B cell (primary cell): ENCODE data around the gene CEP164. TPM values are rescaled to one million over a fixed set of nuclear protein-coding genes. Genes with fewer than 3 reads are reported as not detected.

Experiments used
- ATAC-seq: fragments of 200-7000 bp; cut with Tn5 transposase; one replicate; pipeline ENCODE4 v1.10.0; 2021; ENCODE audit warnings: low read depth, mild to moderate bottlenecking, moderate number of reproducible peaks, moderate library complexity
- CTCF ChIA-PET: fragments of 350-600 bp; sonication (Branson Sonifier 250); formaldehyde crosslinking; loops from one replicate; lab custom pipeline; 2021; ENCODE audit warnings: antibody characterized with exemption, inconsistent platforms; lab: Charles Lee
- POLR2A ChIA-PET: fragments of 350-600 bp; sonication (Branson Sonifier 250); formaldehyde crosslinking; loops from one replicate; lab custom pipeline; 2021; ENCODE audit warnings: antibody characterized with exemption; lab: Charles Lee
- DNase-seq: peaks from one replicate; pipeline ENCODE4 v3.0.0; 2013
- H2AFZ ChIP-seq: 2 replicates; pipeline ENCODE4 v1.6.1; 2012; ENCODE audit warnings: mild to moderate bottlenecking, low read depth, low read length; ENCODE audit not compliant: insufficient read depth, poor library complexity, severe bottlenecking
- H3K27ac ChIP-seq, 2 donors: 1 replicate in 1 of 2; 2 replicates in 1 of 2; pipeline ENCODE4 v1.5.1; 2012 to 2013; ENCODE audit warnings: low read length in 2 of 2, mild to moderate bottlenecking in 2 of 2, moderate library complexity in 1 of 2
- H3K27me3 ChIP-seq, 4 experiments: fragments of 200-600 bp in 1 of 4; sonication (generic) in 1 of 4; replicated peaks in 1 of 4; 1 replicate in 2 of 4; 2 replicates in 2 of 4; pipeline versions ENCODE4 v1.6.1 to v1.7.0; 2013 to 2016; ENCODE audit warnings: low read length in 3 of 4, mild to moderate bottlenecking in 2 of 4, mixed read lengths in 1 of 4, moderate library complexity in 1 of 4; ENCODE audit not compliant: insufficient read depth in 4 of 4, control insufficient read depth in 3 of 4; ENCODE audit errors: control extremely low read depth in 1 of 4
- H3K36me3 ChIP-seq, 2 experiments: replicated peaks in 1 of 2; 1 replicate in 1 of 2; 2 replicates in 1 of 2; pipeline versions ENCODE4 v1.6.1 to v1.7.1; 2013; ENCODE audit warnings: low read length in 1 of 2; ENCODE audit not compliant: insufficient read depth in 2 of 2, control insufficient read depth in 1 of 2; ENCODE audit errors: control extremely low read depth in 1 of 2, extremely low read depth in 1 of 2
- H3K4me1 ChIP-seq, 2 donors: fragments of 200-600 bp in 1 of 2; sonication (generic) in 1 of 2; 1 replicate in 1 of 2; 2 replicates in 1 of 2; pipeline versions ENCODE4 v1.5.1 to v1.6.1; 2013 to 2017; ENCODE audit warnings: low read length in 2 of 2; ENCODE audit not compliant: control insufficient read depth in 2 of 2, insufficient read depth in 2 of 2
- H3K4me2 ChIP-seq: replicated peaks from 2 replicates; pipeline ENCODE3; 2012; ENCODE audit warnings: mild to moderate bottlenecking, low read depth, low read length; ENCODE audit not compliant: poor library complexity, severe bottlenecking
- H3K4me3 ChIP-seq, 5 experiments: fragments of 200-600 bp in 1 of 5; sonication (generic) in 1 of 5; 1 replicate in 3 of 5; 2 replicates in 2 of 5; pipeline versions ENCODE4 v1.5.1 to v1.7.0; 2011 to 2016; ENCODE audit warnings: low read length in 4 of 5, mild to moderate bottlenecking in 4 of 5, low read depth in 2 of 5, control low read depth in 1 of 5, moderate library complexity in 1 of 5; ENCODE audit not compliant: insufficient read depth in 1 of 5; ENCODE audit errors: control extremely low read depth in 1 of 5, extremely low read depth in 1 of 5
- H3K79me2 ChIP-seq: fragments of 200-600 bp; sonication (generic); one replicate; pipeline ENCODE4 v1.6.0; 2016; ENCODE audit warnings: low read length; ENCODE audit not compliant: control insufficient read depth, insufficient read depth
- H3K9ac ChIP-seq: fragments of 200-600 bp; sonication (generic); 2 replicates; pipeline ENCODE4 v1.6.1; 2017; ENCODE audit warnings: mild to moderate bottlenecking, low read length, moderate library complexity
- H3K9me3 ChIP-seq, 3 donors: one replicate each; pipeline versions ENCODE4 v1.6.1 to v1.7.1; 2013; ENCODE audit warnings: low read length in 2 of 3; ENCODE audit not compliant: control insufficient read depth in 2 of 3, insufficient read depth in 1 of 3; ENCODE audit errors: control extremely low read depth in 1 of 3
- H4K20me1 ChIP-seq: 2 replicates; pipeline ENCODE4 v1.6.0; 2012; ENCODE audit warnings: mild to moderate bottlenecking, low read length; ENCODE audit not compliant: insufficient read depth, control insufficient read depth, poor library complexity, severe bottlenecking
- H3K27ac Mint-ChIP-seq: one replicate; pipeline ENCODE4 v1.8.0; 2021; ENCODE audit warnings: mixed read lengths
- H3K27me3 Mint-ChIP-seq: one replicate; pipeline ENCODE4 v1.8.0; 2021; ENCODE audit warnings: mixed read lengths
- H3K4me1 Mint-ChIP-seq: one replicate; pipeline ENCODE4 v1.8.0; 2021; ENCODE audit warnings: mixed read lengths
- H3K4me3 Mint-ChIP-seq: one replicate; pipeline ENCODE4 v1.8.0; 2021; ENCODE audit warnings: mixed read lengths
- H3K9me3 Mint-ChIP-seq: one replicate; pipeline ENCODE4 v1.8.0; 2022; ENCODE audit warnings: mixed read lengths; ENCODE audit not compliant: insufficient read depth
- EZH2 ChIP-seq: IDR thresholded peaks from 2 replicates; pipeline ENCODE4 v1.6.1; 2012; ENCODE audit warnings: borderline replicate concordance, low read depth, mild to moderate bottlenecking, moderate library complexity, low read length; ENCODE audit not compliant: insufficient read depth, poor library complexity, severe bottlenecking
- WGBS: methylation state at CpG from one replicate; pipeline ENCODE4 v1.1.5; 2013; ENCODE audit warnings: missing lambda C conversion rate; ENCODE audit not compliant: insufficient coverage; 5-methylcytosine and 5-hydroxymethylcytosine counted together
- intact Hi-C: fragments of 100-400 bp; cut with micrococcal nuclease; formaldehyde crosslinking; loops from one replicate; pipeline ENCODE4 v1.10.0; 2022
- polyA plus RNA-seq: library from polyadenylated mRNA; depleted of rRNA; stranded (reverse); fragments of >200 nt; gene quantifications from 2 replicates; pipeline ENCODE4 v1.2.3, GENCODE V29; 2012
- total RNA-seq, 2 donors: library from RNA; stranded (reverse); fragments of 120-200 nt in 1 of 2; gene quantifications; 1 replicate in 1 of 2; 2 replicates in 1 of 2; pipeline versions ENCODE4 v1.2.3 to v1.2.4, GENCODE V29; 2013 to 2022
- TF ChIP-seq, protein P1 (sequence below): fragments of 200-600 bp; IDR thresholded peaks from one replicate; pipeline ENCODE4 v1.8.0; 2022; ENCODE audit warnings: antibody characterized with exemption, mild to moderate bottlenecking

The CEP164 gene
- total and polyA plus RNA-seq, 2 donors (not counting 1 experiment from before 2014, with no cell fraction given) = 31.5 to 54.8 TPM

DNA sequence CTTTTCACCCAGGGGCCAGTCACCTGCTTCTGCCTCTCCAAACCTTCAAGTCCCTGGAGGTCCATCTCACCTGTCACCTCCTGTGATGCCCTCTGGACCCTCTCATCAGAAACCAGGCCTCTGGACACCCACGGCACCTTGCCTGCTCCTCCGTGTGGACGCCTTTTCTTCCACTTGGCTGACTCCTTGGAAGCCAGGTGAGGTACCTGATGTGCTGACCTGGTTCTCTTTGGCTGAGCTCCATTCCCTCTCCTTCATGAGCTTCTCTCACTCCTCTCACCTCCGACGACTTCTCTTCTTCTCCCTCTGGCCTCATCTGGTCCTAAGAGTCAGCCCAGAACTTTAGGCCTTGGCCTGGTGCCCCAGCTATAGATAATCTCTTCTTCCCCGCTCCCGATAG, 99.3 kb downstream of the CEP164 start:
- CTCF ChIA-PET = interaction anchor here (1.0 to 3.8 kb wide), 15 partner anchors 10 to 744 kb away, joined by 3 to 54 read pairs (median 5); no protein-coding TSS in a partner anchor
- no peaks in the 10 kb centered on the region for H3K9me3 ChIP-seq
- POLR2A ChIA-PET = interaction anchor here (0.5 kb wide), 1 partner anchor 99 kb away, joined by 11 read pairs; the partner anchor contains the start of gene CEP164
- peaks cover 0 to 13% (median 0%) of the 10 kb centered on the region in 4 experiments for H3K27me3 ChIP-seq
- Mint-ChIP-seq H3K4me3 (no peak overlapping the region), H3K9me3 (no peaks in the 10 kb centered on the region), H3K27ac (no peak overlapping the region), H3K27me3 (peaks cover 5% of the 10 kb centered on the region), H3K4me1 (peaks cover 8% of the 10 kb centered on the region)
- no peaks in the 10 kb centered on the region for H3K36me3 ChIP-seq
- intact Hi-C loops = loop anchor here (2.0 kb wide), 1 partner anchor 390 kb away; no protein-coding TSS in a partner anchor
- H3K4me1 ChIP-seq = peaks cover 0 to 8% of the 10 kb centered on the region in 2 donors
- no peak overlapping the region for H3K9ac ChIP-seq
- 91% methylated on average over 5 of the region's 7 CpGs for WGBS
- no peak overlapping the region for H3K4me3 ChIP-seq
- ATAC-seq (no peak), DNase-seq (peak; percentile 15)
- no peak overlapping the region for H3K27ac ChIP-seq
- no peak overlapping the region for H2AFZ ChIP-seq
- H3K79me2 ChIP-seq = no peaks in the 10 kb centered on the region
- no peaks in the 10 kb centered on the region for H4K20me1 ChIP-seq
- TF ChIP-seq, protein P1, sequence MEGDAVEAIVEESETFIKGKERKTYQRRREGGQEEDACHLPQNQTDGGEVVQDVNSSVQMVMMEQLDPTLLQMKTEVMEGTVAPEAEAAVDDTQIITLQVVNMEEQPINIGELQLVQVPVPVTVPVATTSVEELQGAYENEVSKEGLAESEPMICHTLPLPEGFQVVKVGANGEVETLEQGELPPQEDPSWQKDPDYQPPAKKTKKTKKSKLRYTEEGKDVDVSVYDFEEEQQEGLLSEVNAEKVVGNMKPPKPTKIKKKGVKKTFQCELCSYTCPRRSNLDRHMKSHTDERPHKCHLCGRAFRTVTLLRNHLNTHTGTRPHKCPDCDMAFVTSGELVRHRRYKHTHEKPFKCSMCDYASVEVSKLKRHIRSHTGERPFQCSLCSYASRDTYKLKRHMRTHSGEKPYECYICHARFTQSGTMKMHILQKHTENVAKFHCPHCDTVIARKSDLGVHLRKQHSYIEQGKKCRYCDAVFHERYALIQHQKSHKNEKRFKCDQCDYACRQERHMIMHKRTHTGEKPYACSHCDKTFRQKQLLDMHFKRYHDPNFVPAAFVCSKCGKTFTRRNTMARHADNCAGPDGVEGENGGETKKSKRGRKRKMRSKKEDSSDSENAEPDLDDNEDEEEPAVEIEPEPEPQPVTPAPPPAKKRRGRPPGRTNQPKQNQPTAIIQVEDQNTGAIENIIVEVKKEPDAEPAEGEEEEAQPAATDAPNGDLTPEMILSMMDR = no peak
- TF ChIP-seq EZH2 = no peak
- no peak overlapping the region for H3K4me2 ChIP-seq

DNA sequence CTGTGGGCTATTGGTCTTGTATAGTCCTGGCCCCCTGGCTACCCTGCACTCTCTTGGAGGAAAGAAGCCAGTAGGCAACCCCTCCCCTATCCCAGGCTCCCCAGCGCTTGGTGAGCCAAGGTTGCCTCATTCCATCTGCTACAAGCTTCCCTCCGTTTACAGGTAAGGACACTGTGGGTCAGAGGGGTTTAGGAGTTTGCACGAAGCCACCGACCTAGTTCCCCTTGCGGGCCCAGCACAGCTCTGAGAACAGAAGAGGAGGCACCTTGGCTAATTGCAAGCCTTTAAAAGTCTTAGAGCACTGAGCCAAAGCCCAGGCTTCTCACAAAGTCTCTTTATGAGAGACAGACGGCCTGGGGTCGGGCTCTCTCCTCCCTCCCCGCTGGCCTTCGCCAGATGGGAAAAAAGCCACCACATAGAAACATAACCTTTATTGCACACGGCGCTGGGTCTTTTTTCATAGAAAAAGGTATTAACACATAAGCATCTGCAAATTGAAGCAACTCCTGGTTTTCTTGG, 99.8 kb downstream of the CEP164 start:
- no peak overlapping the region for H3K4me3 Mint-ChIP-seq
- H4K20me1 ChIP-seq = no peaks in the 10 kb centered on the region
- H3K27me3 Mint-ChIP-seq = peaks cover 5% of the 10 kb centered on the region
- H3K4me1 ChIP-seq = peaks cover 0 to 8% of the 10 kb centered on the region in 2 donors
- no peak overlapping the region for H2AFZ ChIP-seq
- WGBS = 92% methylated on average over 8 of the region's 11 CpGs
- no peak overlapping the region for H3K27ac ChIP-seq
- intact Hi-C loops = loop anchor here (2.0 kb wide), 1 partner anchor 389 kb away; no protein-coding TSS in a partner anchor
- H3K4me3 ChIP-seq = no peak overlapping the region
- H3K79me2 ChIP-seq = no peaks in the 10 kb centered on the region
- H3K27ac Mint-ChIP-seq = no peak overlapping the region
- DNase-seq = no peak
- no peaks in the 10 kb centered on the region for H3K9me3 Mint-ChIP-seq
- peaks cover 8% of the 10 kb centered on the region for H3K4me1 Mint-ChIP-seq
- POLR2A ChIA-PET = no interaction called here
- no peak for TF ChIP-seq EZH2
- TF ChIP-seq, protein P1 = no peak
- no peaks in the 10 kb centered on the region for H3K9me3 ChIP-seq
- H3K4me2 ChIP-seq = no peak overlapping the region
- no peak for ATAC-seq
- no peaks in the 10 kb centered on the region for H3K36me3 ChIP-seq
- CTCF ChIA-PET = interaction anchor here (1.1 to 3.8 kb wide), 5 partner anchors 10 to 520 kb away, joined by 3 to 54 read pairs (median 8); no protein-coding TSS in a partner anchor
- peaks cover 0 to 13% (median 0%) of the 10 kb centered on the region in 4 experiments for H3K27me3 ChIP-seq
- H3K9ac ChIP-seq = no peak overlapping the region
